GM23338 (cell line): ENCODE data around the gene PTPRR.

Experiments used
- CREB1 ChIP-seq: fragments of 250-450 bp; sonication (Bioruptor Pico); IDR thresholded peaks from 2 replicates; pipeline ENCODE4 v1.5.0; 2020; ENCODE audit warnings: low read depth, mild to moderate bottlenecking, moderate library complexity
- ETS1 ChIP-seq: IDR thresholded peaks from 2 replicates; pipeline ENCODE4 v1.6.1; 2016; ENCODE audit warnings: antibody characterized with exemption
- EZH2 ChIP-seq: fragments of 200-600 bp; sonication (generic); IDR thresholded peaks from one replicate; pipeline ENCODE4 v1.8.0; 2017; ENCODE audit warnings: antibody characterized with exemption, mild to moderate bottlenecking, low read depth; ENCODE audit not compliant: unreplicated experiment
- EZH2phosphoT487 ChIP-seq: fragments of 200-600 bp; sonication (generic); IDR thresholded peaks from one replicate; pipeline ENCODE4 v1.8.1; 2018; ENCODE audit warnings: antibody characterized with exemption; ENCODE audit not compliant: unreplicated experiment
- JUNB ChIP-seq: IDR thresholded peaks from one replicate; pipeline ENCODE4 v1.6.1; 2016; ENCODE audit warnings: antibody characterized with exemption; ENCODE audit not compliant: unreplicated experiment
- POLR2AphosphoS5 ChIP-seq: IDR thresholded peaks from 2 replicates; pipeline ENCODE4 v1.6.1; 2016; ENCODE audit warnings: antibody characterized with exemption, low read depth
- ZNF331 ChIP-seq: fragments of 250-450 bp; sonication (Bioruptor Pico); IDR thresholded peaks from 2 replicates; pipeline ENCODE4 v1.5.0; 2020; ENCODE audit warnings: low read depth, mild to moderate bottlenecking, moderate library complexity
- TF ChIP-seq, protein P1 (sequence below), 2 experiments: fragments of 200-600 bp in 1 of 2; sonication (generic) in 1 of 2; conservative IDR thresholded peaks; 2 replicates each; pipeline versions ENCODE4 v1.5.1 to v1.6.1; 2016 to 2017; ENCODE audit warnings: antibody characterized with exemption in 2 of 2, low read depth in 2 of 2, mild to moderate bottlenecking in 2 of 2, moderate library complexity in 1 of 2
- TF ChIP-seq, protein P2 (sequence below): IDR thresholded peaks from one replicate; pipeline ENCODE4 v1.6.1; 2018; ENCODE audit warnings: antibody characterized with exemption; ENCODE audit not compliant: unreplicated experiment

GRCh38 chr12:70796989-70797388 is 123.5 kb downstream of the PTPRR start:
- TF ChIP-seq, protein P1, sequence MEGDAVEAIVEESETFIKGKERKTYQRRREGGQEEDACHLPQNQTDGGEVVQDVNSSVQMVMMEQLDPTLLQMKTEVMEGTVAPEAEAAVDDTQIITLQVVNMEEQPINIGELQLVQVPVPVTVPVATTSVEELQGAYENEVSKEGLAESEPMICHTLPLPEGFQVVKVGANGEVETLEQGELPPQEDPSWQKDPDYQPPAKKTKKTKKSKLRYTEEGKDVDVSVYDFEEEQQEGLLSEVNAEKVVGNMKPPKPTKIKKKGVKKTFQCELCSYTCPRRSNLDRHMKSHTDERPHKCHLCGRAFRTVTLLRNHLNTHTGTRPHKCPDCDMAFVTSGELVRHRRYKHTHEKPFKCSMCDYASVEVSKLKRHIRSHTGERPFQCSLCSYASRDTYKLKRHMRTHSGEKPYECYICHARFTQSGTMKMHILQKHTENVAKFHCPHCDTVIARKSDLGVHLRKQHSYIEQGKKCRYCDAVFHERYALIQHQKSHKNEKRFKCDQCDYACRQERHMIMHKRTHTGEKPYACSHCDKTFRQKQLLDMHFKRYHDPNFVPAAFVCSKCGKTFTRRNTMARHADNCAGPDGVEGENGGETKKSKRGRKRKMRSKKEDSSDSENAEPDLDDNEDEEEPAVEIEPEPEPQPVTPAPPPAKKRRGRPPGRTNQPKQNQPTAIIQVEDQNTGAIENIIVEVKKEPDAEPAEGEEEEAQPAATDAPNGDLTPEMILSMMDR (conservative IDR thresholded peaks at IDR 0.05; ENCODE audit: low read depth in 2 of 2): no peak
- TF ChIP-seq POLR2AphosphoS5 (no peak), EZH2phosphoT487 (no peak), JUNB (no peak), EZH2 (no peak), CREB1 (CRISPR knock-in tag) (no peak), ZNF331 (no peak), ETS1 (no peak)
- TF ChIP-seq, protein P2, sequence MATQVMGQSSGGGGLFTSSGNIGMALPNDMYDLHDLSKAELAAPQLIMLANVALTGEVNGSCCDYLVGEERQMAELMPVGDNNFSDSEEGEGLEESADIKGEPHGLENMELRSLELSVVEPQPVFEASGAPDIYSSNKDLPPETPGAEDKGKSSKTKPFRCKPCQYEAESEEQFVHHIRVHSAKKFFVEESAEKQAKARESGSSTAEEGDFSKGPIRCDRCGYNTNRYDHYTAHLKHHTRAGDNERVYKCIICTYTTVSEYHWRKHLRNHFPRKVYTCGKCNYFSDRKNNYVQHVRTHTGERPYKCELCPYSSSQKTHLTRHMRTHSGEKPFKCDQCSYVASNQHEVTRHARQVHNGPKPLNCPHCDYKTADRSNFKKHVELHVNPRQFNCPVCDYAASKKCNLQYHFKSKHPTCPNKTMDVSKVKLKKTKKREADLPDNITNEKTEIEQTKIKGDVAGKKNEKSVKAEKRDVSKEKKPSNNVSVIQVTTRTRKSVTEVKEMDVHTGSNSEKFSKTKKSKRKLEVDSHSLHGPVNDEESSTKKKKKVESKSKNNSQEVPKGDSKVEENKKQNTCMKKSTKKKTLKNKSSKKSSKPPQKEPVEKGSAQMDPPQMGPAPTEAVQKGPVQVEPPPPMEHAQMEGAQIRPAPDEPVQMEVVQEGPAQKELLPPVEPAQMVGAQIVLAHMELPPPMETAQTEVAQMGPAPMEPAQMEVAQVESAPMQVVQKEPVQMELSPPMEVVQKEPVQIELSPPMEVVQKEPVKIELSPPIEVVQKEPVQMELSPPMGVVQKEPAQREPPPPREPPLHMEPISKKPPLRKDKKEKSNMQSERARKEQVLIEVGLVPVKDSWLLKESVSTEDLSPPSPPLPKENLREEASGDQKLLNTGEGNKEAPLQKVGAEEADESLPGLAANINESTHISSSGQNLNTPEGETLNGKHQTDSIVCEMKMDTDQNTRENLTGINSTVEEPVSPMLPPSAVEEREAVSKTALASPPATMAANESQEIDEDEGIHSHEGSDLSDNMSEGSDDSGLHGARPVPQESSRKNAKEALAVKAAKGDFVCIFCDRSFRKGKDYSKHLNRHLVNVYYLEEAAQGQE: no peak
